Keratinocyte (primary cell): ENCODE data around the gene STAB2.

Experiments used
- EZH2 ChIP-seq: IDR thresholded peaks from one replicate; pipeline ENCODE4 v1.6.1; 2012; ENCODE audit warnings: inconsistent platforms, mild to moderate bottlenecking, low read length, moderate library complexity
- TF ChIP-seq, protein P1 (sequence below), 3 experiments: IDR thresholded peaks in 1 of 3; conservative IDR thresholded peaks in 1 of 3; optimal IDR thresholded peaks in 1 of 3; 2 replicates in 2 of 3; 3 replicates in 1 of 3; pipeline versions ENCODE3 to v1.5.1; 2011; ENCODE audit warnings: low read length in 3 of 3, mild to moderate bottlenecking in 3 of 3, moderate library complexity in 2 of 3, control low read depth in 1 of 3, inconsistent platforms in 1 of 3; ENCODE audit not compliant: insufficient read depth in 2 of 3; ENCODE audit errors: extremely low read depth in 1 of 3

DNA sequence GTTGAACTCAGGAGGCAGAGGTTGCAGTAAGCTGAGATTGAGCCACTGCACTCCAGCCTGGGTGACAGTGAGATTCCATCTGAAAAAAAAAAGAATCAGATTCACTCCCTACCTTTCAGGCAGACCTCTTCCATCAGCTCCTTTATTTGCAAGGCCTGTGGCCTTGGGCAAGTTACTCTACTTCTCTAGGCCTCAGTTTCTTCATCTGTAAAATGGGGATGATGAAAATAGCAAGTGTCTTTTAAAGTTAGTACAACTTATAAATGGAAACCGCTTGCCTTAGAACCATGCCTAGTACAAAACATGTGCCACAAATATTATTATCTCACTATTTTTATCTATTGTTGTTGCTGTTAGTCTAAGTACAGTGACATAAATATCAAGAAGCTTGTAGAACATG lies 84.3 kb downstream of the STAB2 start:
- no peak for TF ChIP-seq EZH2
- TF ChIP-seq, protein P1, sequence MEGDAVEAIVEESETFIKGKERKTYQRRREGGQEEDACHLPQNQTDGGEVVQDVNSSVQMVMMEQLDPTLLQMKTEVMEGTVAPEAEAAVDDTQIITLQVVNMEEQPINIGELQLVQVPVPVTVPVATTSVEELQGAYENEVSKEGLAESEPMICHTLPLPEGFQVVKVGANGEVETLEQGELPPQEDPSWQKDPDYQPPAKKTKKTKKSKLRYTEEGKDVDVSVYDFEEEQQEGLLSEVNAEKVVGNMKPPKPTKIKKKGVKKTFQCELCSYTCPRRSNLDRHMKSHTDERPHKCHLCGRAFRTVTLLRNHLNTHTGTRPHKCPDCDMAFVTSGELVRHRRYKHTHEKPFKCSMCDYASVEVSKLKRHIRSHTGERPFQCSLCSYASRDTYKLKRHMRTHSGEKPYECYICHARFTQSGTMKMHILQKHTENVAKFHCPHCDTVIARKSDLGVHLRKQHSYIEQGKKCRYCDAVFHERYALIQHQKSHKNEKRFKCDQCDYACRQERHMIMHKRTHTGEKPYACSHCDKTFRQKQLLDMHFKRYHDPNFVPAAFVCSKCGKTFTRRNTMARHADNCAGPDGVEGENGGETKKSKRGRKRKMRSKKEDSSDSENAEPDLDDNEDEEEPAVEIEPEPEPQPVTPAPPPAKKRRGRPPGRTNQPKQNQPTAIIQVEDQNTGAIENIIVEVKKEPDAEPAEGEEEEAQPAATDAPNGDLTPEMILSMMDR (optimal IDR thresholded peaks at IDR 0.05 in 1 of 3, IDR thresholded peaks at IDR 0.05 in 1 of 3, conservative IDR thresholded peaks at IDR 0.05 in 1 of 3; ENCODE audit: extremely low read depth in 1 of 3, insufficient read depth in 2 of 3, low read length in 3 of 3) = no peak
